ENCODE measurements around the gene CACNA2D3. TPM values are rescaled to one million over a fixed set of nuclear protein-coding genes. Genes with fewer than 3 reads are reported as not detected.
"Not testable (repeated sequence)": the region's sequence is repeated elsewhere in the genome, so short reads cannot be mapped to it uniquely, and the experiment has no call there.

CACNA2D3 gene
- total RNA-seq, 2 donors from 2014 or later, result 0.42 to 0.98 TPM

DNA sequence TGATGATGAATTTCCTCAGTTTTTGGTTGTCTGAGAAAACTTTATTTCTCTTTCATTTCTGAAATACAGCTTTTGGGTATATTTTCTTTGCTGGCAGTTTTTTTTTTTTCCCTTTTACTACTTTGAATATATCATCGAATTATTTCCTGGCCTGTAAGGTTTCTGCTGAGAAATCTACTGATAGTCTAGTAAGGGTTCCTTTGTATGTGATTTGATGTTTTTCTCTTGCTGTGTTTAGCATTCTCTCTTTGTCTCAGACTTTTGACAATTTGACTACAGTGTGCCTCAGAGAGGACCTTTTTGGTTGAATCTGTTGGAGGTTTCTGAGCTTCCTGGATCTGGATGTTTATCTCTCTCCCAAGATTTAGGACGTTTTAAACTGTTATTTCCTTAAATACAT, 336.0 kb downstream of the CACNA2D3 start:
- no peaks in the 10 kb centered on the region for H3K9me3 ChIP-seq
- TF ChIP-seq, protein P1, sequence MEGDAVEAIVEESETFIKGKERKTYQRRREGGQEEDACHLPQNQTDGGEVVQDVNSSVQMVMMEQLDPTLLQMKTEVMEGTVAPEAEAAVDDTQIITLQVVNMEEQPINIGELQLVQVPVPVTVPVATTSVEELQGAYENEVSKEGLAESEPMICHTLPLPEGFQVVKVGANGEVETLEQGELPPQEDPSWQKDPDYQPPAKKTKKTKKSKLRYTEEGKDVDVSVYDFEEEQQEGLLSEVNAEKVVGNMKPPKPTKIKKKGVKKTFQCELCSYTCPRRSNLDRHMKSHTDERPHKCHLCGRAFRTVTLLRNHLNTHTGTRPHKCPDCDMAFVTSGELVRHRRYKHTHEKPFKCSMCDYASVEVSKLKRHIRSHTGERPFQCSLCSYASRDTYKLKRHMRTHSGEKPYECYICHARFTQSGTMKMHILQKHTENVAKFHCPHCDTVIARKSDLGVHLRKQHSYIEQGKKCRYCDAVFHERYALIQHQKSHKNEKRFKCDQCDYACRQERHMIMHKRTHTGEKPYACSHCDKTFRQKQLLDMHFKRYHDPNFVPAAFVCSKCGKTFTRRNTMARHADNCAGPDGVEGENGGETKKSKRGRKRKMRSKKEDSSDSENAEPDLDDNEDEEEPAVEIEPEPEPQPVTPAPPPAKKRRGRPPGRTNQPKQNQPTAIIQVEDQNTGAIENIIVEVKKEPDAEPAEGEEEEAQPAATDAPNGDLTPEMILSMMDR (IDR thresholded peaks at IDR 0.05), result no peak
- no peak overlapping the region for H3K9ac ChIP-seq (ENCODE audit: low read depth in 2 of 2, low read length in 2 of 2)
- H3K36me3 ChIP-seq, result no peaks in the 10 kb centered on the region
- intact Hi-C loops (cut with DNase I), result no loop called here
- no peak overlapping the region for H3K4me3 ChIP-seq
- H3K4me1 ChIP-seq, result no peaks in the 10 kb centered on the region
- H3K27ac ChIP-seq, result no peak overlapping the region
- DNase-seq, result no peak
- H3K27me3 ChIP-seq, result no peaks in the 10 kb centered on the region

DNA sequence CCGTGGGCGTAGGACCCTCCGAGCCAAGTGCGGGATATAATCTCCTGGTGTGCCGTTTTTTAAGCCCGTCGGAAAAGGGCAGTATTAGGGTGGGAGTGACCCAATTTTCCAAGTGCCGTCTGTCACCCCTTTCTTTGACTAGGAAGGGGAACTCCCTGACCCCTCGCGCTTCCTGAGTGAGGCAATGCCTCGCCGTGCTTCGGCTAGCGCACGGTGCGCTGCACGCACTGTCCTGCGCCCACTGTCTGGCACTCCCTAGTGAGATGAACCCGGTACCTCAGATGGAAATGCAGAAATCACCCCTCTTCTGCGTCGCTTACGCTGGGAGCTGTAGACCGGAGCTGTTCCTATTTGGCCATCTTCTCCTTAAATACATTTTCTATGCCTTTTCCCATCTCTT, 342.2 kb downstream of the CACNA2D3 start:
- H3K4me1 ChIP-seq; H3K4me3 ChIP-seq; H3K9ac ChIP-seq (ENCODE audit: low read depth in 2 of 2, low read length in 2 of 2); H3K9me3 ChIP-seq; H3K27me3 ChIP-seq; intact Hi-C loops (cut with DNase I); H3K36me3 ChIP-seq; H3K27ac ChIP-seq; DNase-seq: not testable (repeated sequence)

DNA sequence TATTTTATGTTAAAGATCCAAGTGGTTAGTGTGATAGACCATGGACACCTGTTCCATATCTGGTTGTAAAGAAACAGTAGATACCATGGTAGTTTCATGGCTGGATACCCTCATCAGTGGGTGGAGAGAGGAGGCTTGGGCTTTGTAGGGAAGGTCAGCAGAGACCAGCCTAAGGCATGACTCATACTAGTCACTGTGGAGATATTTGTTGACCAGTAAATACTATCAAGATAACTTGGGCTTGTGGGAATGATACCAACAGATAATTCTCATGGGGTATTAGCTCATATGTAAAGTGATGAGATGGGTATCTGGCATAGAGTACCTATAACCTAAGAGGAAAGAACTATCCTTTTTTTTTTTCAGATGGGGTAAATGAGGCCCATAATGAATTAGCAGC, 354.5 kb downstream of the CACNA2D3 start:
- H3K27ac ChIP-seq, result no peak overlapping the region
- H3K27me3 ChIP-seq, result no peaks in the 10 kb centered on the region
- no peak for DNase-seq
- H3K4me1 ChIP-seq, result no peaks in the 10 kb centered on the region
- H3K4me3 ChIP-seq, result no peak overlapping the region
- TF ChIP-seq, protein P1 (IDR thresholded peaks at IDR 0.05), result no peak
- H3K9ac ChIP-seq (ENCODE audit: low read depth in 2 of 2, low read length in 2 of 2), result no peak overlapping the region
- no peaks in the 10 kb centered on the region for H3K9me3 ChIP-seq
- intact Hi-C loops (cut with DNase I), result no loop called here
- no peaks in the 10 kb centered on the region for H3K36me3 ChIP-seq

DNA sequence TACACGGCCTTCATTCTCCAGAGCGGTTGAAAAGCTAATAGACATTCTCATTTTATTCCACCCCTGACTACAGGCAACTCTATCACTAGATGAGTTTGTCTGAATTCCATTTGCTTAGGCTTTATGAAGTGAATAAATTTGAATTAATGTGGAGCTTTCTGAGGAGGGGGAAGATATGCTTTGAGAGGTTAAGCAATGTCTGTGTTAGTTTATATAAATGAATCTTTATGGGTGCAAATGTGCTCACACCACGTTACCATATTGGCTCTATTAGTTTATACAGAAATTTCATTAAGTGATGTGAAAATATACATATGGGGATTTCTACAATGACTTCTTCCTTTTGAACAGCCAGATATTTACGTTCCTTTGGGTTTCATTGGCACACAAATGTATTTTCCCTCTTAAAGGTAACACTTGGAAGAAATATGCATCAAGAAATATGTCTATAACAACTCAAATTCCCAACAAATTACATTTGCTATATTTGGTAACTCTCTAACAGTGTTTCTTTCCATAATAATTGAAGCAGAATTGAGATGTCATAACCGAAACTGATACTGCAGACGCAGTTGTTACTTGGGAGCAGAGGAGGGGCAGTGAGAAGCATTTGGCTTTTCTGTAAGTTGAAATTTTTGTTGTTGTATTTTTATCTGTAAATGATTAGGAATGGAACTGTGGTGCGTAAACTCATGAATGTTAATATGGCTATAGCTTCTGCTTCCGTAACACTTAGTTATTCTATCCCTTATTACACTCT, 359.4 kb downstream of the CACNA2D3 start:
- Histone ChIP-seq H3K27ac (no peak overlapping the region), H3K36me3 (no peaks in the 10 kb centered on the region), H3K9me3 (no peaks in the 10 kb centered on the region), H3K4me1 (no peaks in the 10 kb centered on the region), H3K27me3 (no peaks in the 10 kb centered on the region), H3K9ac (ENCODE audit: low read depth in 2 of 2, low read length in 2 of 2) (no peak overlapping the region), H3K4me3 (no peak overlapping the region)
- TF ChIP-seq, protein P1 (IDR thresholded peaks at IDR 0.05), result no peak
- intact Hi-C loops (cut with DNase I), result no loop called here
- DNase-seq, result no peak

DNA sequence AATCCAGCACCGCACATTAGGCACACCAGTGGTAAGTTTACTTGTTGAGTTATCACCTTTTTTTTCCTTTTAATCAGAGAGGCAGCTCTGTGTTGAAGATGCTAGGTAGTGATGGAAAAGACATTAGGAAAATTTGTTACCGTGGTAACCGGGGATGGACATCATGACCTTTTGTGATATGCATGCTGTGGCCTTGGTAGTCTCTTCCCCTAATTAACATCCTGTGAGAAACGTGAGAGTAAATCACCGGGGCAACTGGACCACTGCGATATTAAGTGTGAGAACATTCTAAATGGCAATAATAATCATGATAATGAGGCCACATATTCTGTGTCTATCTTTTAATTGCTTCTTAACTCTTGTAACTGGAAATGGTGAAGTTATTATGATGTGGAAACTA, 362.0 kb downstream of the CACNA2D3 start:
- intact Hi-C loops (cut with DNase I), result no loop called here

DNA sequence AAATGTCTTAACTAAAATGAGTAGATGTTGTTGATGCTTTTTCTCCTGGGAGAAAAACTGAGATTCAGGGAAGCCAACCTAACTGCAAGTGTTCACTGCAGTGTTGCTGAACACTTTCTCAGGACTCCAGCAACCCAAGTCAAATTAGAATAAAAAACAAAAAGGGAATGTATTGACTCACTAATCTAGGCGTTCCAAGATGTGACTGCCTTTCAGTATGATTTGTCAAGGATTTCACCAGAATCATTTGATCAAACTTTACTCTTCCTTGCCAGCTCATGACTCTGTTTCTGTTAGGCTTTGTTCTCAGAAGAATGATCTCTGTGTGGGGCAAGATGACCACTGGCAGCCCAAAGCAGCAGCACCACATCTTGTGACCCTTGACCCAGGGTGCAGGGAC, 364.0 kb downstream of the CACNA2D3 start:
- intact Hi-C loops (cut with DNase I), result no loop called here
- no peak for DNase-seq
- Histone ChIP-seq H3K4me1 (no peaks in the 10 kb centered on the region), H3K27me3 (no peaks in the 10 kb centered on the region), H3K36me3 (no peaks in the 10 kb centered on the region), H3K9ac (ENCODE audit: low read depth in 2 of 2, low read length in 2 of 2) (no peak overlapping the region), H3K4me3 (no peak overlapping the region), H3K27ac (no peak overlapping the region), H3K9me3 (no peaks in the 10 kb centered on the region)
- TF ChIP-seq, protein P1 (IDR thresholded peaks at IDR 0.05), result no peak

More for the DNA sequence above, 362.0 kb downstream of the CACNA2D3 start:
- Histone ChIP-seq H3K9ac (ENCODE audit: low read depth in 2 of 2, low read length in 2 of 2) (no peak overlapping the region), H3K9me3 (no peaks in the 10 kb centered on the region), H3K36me3 (no peaks in the 10 kb centered on the region), H3K27me3 (no peaks in the 10 kb centered on the region), H3K4me1 (no peaks in the 10 kb centered on the region), H3K27ac (no peak overlapping the region), H3K4me3 (no peak overlapping the region)
- no peak for DNase-seq
- TF ChIP-seq, protein P1 (IDR thresholded peaks at IDR 0.05), result no peak

Measured in colonic mucosa (tissue), 4 donors.